NCI-H187 (cell line): ENCODE measurements around the gene KDM8.
A peak's percentile ranks its signal among the peaks of the same experiment; 100 is the strongest.
"Not testable (repeated sequence)": the region's sequence is repeated elsewhere in the genome, so short reads cannot be mapped to it uniquely, and the experiment has no call there.

Source experiments
- DNase-seq, 2 experiments: peaks; one replicate each; lab custom pipeline; 2025; lab: John Stamatoyannopoulos, UW

The KDM8 gene

DNA sequence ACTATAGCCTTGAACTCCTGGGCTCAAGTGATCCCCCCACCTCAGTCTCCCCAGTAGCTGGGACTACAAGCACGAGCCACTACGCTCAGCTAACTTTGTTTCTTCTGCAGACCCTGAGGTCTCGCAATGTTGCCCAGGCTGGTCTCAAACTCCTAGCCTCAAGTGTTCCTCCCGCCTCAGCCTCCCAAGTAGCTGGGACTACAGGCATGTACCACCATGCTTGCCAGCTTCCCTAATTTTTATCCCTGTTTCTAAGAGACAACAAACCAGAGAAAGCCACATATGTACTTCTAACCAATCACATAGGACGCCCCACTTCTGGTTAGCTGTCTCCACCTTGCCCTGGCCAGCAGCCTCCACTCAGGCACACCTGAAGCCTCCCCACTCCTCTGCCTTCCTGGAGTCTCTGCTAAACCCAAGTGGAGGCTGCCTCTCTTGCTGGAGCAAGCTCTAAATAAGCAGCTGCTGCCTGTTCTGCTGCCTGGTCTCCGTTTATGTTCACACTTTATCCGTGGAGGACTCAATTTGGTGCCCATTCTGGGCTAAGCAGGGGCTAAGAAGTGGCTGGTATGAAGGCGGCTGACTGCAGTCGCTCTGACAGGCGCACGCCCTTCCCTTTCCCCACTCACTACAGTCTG lies 40.5 kb downstream of the KDM8 start:
- no peak for DNase-seq

DNA sequence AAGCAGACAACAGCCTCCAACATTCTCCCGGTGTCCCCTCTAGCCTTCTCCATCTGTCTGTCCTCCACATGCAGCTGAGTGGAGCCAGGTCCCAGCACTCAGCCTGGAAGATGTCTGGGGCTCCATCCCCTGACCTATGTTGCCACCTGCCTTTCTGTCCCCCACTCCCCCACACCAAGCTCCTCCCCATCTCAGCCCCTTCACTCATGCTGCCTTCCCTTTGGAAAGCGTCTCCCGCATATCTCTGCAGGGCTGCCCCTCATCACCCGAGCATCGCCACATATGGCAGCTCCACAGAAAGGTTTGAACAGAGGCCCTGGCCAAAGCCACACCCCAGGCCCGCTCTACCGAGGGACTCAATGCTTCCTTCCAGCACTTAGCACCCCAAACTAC lies 41.0 kb downstream of the KDM8 start:
- DNase-seq: no peak

DNA sequence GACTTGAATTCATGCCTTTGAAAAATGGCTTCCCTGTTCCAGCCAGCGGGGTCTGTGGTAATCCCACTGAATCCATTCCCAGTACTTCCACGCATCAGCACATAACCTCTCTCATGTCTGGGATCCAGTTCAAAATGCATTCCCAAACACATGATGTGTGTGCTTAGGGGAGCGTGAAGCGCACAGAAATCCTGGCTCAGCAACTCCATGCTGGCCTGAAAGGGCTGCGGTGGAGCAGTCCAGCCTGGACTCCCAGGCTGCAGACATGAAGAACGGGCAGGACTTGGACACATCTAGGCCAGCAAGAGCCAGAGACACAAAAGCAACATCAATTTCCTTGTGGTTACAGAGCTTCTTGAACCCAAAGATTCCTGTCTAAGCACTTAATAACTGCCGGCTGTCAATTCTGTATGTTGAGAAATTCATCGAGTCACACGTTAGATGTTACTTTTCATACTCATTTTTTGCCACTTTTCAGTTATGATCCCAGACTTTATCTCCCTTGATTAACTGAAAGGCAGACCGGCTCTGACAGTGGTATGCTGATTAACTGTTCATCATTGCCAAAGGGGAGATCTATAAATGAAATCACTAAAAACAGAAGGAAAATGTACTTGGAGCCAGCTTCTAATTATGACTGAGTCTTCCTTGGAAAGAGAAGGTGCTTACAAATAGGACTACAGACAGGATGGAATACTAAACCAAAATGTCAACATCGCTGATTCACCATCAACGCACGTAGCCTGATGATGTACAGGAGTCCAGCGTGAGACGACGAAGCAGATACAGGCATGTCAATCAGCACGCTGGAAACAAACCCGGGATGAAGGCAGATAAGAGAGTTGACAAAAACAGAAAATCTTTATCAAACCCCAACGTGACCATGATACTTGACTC lies 42.2 kb downstream of the KDM8 start:
- DNase-seq: no peak

DNA sequence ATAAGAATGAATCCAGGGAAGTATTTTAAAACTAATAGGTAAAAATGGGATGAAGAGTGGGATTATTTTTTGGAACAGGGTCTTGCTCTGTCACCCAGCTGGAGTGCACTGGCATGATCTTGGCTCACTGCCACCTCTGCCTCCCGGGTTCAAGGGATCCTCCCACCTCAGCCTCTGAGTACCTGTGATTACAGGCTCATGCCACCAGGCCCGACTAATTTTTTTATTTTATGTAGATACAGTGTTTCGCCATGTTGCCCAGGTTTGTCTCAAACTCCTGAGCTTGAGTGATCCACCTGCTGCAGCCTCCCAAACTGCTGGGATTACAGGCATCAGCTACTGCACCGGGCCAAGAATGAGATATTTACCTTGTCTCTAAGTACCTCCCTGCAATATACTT lies 43.1 kb downstream of the KDM8 start:
- DNase-seq: no peak

DNA sequence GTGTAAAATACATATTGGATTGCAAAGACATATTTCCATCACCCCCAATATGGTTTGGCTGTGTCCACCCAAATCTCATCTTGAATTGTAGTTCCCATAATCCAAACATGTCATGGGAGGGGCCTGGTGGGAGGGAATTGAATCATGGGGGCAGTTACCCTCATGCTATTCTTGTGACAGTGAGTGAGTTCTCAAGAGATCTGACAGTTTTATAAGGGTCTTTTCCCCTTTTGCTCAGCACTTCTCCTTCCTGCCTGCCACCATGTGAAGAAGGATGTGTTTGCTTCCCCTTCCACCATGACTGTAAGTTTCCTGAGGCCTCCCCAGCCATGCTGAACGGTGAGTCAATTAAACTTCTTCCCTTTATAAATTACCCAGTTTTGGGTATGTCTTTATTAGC lies 43.8 kb downstream of the KDM8 start:
- DNase-seq: not testable (repeated sequence)

DNA sequence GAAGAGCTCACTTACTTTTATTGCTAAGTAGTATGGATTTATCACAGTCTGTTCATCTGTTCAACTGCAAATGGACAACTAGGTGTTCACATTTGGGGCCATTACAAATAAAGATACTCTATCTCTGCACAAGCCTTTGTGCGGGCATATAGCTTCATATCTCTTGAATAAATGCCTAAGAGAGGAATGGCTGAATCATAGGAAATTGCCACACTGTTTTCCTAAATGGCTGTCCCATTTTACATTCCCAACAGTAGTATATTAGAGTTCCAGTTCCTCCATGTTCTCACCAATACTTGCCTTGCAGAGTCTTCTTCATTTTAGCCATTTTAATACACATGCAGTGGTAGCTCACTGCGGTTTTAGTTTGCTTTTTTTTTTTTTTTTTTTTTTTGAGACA lies 44.7 kb downstream of the KDM8 start:
- no peak for DNase-seq

DNA sequence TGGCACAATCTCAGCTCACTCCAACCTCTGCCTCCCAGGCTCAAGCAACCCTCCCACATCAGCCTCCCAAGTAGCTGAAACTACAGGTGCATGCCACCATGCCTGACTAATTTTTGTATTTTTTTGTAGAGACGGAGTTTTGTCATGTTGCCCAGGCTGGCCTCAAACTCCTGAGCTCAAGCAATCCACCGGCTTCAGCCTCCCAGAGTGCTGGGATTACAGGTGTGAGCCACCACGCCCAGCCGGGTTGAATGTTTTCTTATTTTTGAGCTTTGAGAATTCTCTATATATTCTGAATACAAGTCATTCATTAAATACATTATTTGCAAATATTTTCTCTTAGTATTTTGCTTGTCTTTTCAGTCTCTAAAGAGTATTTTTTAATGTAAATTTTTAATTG lies 45.6 kb downstream of the KDM8 start:
- not testable (repeated sequence) for DNase-seq

DNA sequence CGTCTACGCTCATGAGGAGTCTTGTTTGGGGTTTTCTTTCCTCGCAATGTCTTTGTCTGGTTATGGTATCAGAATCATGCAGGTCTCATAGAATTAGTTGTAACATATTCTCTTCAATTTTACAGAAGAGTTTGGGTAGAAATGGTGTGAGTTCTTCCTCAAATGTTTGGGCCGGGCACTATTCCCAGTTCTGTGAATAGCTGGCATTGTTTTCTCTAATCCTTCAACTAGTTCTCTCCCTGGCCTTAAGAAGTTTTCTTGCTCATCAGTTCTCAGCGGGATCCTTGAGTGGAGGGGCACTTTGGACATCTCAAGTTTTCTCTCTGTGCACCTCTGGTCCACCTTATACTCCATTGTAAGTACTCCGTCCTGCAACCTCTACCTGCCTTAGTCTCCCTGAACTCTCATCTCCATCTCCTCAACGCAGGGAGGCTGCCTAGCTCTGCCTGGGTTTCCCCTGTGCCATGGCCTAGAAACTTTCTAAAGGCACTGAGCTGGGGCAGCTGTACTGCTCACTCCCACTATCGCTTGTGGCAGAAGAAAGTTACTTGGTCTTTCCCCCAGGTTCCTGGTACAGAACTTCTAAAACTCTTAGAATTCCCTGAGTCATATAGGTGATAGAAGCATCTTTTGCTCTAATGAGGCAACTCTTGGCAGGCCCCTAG lies 48.3 kb downstream of the KDM8 start:
- no peak for DNase-seq

DNA sequence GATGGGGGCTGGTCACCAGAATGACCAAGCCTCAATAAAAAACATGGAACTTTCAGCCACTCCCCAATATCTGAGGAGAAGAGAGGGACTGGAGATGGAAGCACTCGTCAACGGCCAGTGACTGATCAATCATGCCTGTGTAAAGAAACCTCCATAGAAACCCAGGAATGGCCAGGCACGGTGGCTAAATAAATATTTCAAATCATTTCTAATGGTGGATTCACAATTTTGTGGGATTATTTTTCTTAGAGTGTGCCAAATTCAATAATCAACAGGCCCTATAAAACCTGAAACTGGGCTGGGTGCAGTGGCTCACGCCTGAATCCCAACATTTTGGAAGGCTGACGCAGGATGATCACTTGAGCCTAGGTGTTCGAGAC lies 48.9 kb downstream of the KDM8 start:
- no peak for DNase-seq

DNA sequence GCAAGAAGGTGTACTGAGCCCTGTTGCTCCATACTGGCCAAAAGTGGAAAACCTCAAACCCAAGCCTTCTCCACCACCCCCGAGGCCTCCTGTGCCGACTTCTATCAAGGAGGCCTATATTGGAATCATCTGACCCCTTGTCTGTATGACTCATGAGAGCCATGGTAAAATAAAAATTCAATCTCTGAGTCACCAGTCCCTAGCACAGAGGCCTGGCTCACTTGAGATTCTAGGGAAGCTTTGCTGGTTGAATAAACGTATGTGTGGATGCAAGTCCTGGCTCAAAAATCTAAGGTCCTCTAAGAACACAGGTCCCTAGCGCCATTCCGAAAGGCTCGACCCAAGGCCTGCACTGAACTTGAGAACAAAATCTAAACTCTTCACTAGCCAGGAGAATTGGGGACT lies 50.2 kb downstream of the KDM8 start:
- no peak for DNase-seq

DNA sequence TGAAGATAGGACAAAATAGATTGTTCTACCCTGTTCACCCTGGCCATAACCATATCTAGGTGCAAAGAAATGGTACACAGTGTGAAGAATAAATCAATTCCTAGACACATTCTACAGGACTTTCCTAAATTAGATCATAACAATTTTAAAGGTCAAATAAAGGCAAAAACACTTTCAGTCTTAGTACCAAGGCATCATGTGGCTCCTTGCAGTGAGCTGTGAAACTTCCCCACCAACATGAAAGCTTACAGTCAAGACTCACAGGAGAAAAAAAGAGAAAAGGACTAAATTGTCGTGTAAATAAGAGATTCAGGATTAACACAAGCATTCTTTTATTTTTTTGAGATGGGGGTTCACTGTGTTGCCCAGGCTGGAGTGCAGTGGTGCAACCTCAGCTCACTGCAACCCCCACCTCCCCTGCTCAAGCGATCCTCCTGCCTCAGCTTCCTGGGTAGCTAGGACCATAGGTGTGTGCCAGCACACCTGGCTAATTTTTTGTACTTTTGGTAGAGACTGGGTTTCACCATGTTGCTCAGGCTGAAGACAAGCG lies 51.0 kb downstream of the KDM8 start:
- no peak for DNase-seq

DNA sequence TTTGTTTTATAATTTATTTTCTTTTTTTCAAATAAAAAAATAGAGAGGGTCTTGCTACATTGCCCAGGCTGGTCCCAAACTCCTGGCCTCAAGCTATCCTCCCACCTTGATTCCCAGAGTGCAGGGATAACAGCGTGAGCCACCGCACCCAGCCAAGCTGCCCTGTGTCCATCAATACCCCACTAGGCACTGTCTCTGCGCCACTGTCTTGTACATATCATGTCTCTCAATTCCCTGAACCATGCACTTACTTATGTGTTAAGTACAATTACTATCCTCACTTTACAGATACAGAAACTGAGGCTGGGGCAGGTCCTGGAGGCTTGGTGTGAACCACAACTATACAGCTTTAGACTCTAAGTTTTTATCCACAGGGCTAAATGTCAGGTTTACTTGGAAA lies 53.5 kb downstream of the KDM8 start:
- no peak for DNase-seq

DNA sequence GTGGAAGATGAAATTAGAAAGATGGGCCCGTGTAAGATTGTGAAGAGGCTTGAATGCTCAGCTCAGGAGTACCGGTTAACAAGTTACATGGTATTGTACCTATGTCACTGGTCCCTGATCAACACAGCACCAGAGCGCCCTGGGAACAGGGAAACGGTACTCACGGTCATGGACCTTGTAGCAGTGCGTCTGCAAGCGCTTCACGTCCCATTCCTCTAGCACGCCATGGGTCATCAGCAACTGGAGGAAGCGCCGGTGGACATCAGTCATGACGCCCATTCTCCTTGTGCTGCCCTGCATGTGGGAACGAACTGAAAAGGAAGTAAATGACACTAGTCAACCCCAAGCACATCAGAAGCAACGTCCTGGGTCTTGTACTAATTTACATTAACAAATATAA lies 53.9 kb downstream of the KDM8 start:
- no peak for DNase-seq

DNA sequence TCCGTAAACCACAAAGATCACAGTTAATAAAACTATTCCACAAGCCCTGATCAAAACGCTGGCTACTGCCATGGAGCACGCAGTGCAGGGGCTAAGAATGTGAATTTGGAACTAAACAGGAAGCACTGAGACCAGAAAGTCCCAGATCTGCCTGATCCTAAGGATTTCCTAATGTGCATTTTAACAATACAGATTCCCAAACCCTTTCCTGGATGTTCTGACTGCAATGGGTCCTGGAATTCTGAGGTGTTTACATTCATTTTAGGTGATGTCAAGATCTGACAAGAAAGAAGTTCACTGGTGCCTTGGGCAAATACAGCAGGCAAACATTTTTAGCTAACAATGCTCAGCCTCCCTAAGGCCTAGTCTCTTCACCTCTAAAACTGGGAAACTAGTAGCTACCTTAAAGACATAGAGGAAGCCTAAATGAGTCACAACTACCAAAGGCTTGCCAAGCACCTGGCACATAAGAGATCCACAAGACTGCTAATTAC lies 55.0 kb downstream of the KDM8 start:
- DNase-seq: no peak

DNA sequence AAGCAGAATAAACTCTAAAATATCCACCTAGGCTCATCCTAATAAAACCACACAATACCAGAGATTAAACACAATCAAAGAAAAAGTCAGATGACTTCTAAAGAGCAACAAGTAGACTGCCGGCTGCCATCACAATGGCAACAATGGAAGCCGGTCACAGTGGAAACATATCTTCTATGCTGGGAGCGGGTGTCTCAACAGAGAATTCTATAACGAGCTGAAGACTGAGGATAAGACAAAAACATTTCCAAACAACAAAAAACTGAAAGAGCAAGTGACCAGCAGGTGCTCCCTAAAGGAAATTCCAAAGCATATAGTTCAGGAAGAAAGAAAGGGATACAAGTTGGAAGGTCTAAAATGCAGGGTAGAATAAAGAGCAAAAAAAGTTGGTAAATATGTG lies 56.4 kb downstream of the KDM8 start:
- no peak for DNase-seq

DNA sequence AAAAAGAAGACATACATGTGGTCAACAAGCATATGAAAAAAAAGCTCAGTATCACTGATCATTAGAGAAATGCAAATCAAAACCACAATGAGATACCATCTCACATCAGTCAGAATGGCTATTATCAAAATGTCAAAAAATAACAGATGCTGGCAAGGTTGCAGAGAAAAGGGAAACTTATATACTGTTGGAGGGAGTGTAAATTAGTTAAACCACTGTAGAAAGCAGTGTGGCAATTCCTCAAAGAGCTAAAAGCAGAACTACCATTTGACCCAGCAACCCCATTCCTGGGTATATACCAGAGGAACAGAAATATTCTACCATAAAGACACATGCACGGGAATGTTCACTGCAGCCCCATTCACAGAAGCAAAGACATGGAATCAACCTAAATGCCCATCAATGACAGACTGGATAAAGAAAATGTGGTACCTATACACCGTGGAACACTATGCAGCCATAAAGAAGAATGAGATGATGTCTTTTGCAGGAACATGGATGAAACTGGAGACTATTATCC lies 59.6 kb downstream of the KDM8 start:
- not testable (repeated sequence) for DNase-seq

DNA sequence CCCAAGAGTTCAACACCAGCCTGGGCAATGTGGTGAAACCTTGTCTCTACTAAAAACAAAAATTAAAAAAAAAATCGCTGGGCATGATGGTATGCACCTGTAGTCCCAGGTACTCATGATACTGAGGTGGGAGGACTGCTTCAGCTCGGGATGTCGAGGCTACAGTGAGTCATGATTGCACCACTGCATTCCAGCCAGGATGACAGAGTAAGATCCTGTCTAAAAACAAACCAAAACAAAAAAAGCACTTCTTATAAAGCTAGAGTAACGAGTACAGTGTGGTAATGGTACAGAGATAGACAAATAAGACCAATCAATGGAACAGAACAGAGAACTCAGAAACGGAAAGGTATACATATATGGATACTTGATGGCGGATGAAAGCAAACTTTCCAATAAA lies 60.8 kb downstream of the KDM8 start:
- no peak for DNase-seq

DNA sequence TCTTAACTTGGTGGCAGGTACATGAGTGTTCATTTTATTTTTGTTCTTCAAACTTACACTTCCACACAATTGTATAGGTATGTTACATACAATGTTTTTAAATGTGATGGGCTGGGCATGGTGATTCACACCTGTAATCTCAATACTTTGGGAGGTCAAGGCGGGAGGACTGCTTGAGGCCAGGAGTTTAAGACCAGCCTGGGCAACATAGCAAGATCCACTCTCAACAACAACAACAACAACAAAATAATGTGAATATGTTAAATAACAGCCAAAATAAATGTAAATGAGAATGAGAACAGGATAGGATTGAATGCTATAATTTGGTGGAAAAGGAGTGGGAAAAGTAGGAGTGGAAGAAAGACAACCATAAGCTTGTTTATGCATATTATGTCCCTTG lies 62.7 kb downstream of the KDM8 start:
- no peak for DNase-seq

DNA sequence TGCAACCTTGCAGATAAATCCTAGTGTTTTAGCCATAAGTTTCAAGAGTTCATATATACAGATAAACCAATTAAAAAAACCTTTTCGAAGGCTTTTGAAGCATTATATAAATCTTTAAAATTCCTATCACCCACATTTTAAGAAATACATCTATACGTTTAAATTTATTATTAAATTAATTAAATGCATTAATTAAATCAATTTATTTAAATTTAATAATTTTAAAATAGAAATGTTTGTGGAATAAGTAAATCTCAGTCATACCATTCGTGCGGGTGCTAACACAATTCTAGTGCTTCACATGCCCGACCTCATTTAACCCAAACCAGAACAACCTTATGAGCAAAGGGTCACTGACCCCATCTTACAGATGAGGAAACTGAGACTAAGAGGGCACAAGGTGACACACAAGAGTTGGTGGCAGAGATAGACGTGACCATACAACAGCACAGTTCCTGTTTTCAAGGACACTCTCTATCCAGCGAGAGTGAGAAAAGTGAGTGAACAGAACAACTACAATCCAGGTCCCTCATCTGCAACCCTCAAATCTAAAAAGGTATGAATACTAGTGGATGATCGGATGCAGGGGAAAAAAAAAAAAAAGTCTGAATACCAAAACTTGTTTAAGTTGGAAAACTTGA lies 63.8 kb downstream of the KDM8 start:
- no peak for DNase-seq

DNA sequence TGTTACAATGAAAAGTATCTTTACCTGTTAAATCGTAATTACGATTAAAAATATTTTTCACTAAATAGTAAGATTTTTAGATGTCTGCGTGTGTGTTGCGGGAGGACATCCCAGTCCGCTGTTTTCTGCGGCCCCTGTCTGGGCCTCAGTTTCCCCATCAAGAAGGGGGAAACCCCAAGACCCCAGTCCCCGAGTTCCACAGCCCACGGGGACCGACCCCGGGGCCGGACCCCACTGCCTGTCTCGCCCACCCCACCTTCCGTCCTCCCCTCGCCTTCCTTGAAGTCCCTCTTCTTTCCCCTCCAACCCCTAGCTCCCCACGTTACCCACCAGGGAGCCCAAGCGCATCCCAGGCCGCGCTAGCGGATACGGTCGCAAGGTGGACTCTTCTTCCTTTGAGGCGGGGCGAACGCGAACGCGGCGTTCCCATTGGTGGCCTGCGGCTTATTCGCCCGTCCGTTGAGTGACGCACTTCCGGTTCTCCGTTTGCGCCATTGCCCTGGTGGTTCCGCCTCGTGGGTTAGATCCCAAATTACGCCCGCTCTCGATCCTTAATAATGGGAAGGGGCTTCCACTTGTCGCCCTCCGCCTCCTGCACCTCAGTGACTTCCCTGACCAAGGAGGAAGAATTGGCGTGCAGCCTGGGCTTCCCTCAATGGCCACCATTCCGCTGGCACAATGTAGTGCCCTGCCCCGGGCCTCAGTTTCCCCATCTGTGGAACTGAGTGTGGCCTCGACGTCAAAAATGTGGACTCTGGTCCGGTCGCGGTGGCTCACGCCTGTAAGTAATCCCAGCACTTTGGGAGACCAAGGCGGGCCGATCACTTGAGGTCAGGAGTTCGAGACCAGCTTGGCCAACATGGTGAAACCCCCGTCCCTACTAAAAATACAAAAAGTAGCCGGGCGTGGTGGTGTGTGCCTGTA lies 65.3 kb downstream of the KDM8 start, which contains the start of gene NSMCE1:
Gene NSMCE1, minus strand, starts transcription at position 397 of the 924 bp plus-strand sequence. CDS start 11,202 bp downstream, outside the sequence.
- DNase-seq: peak; percentile 50 to 84
